Hematopoietic multipotent progenitor cell treated with erythropoietin and hydrocortisone succinate and interleukin-3 and kit ligand, for 17 days (in vitro differentiated cells): ENCODE results near the gene OR52A1.

ENCODE experiments used
- DNase-seq: peaks from one replicate; pipeline ENCODE4 v3.0.0-alpha.2; 2015; ENCODE audit warnings: low spot score

OR52A1 gene

GRCh38 chr11:5131584-5132335 lies 22.8 kb downstream of the OR52A1 start:
- DNase-seq = no peak

DNA sequence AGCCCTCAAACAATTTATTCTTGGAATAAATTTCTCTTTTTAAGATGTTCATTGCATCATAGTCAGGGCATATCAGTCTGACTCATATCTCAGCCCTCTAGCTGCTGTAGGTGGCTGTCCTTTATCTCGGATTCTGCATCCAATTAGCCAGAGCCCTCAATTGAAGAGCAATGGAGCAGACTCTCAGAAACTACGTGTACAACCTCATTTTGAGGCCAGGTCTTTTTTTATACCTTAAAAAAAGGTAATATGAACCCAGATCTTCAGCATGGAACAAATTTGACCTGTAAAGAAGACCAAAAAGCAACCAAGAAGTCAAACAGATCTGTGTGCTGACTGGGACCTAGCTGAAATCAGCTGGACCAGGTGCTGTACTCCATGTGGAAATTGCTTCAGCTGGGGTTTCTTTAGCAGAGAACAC lies 25.1 kb downstream of the OR52A1 start:
- peak; percentile 23 for DNase-seq

DNA sequence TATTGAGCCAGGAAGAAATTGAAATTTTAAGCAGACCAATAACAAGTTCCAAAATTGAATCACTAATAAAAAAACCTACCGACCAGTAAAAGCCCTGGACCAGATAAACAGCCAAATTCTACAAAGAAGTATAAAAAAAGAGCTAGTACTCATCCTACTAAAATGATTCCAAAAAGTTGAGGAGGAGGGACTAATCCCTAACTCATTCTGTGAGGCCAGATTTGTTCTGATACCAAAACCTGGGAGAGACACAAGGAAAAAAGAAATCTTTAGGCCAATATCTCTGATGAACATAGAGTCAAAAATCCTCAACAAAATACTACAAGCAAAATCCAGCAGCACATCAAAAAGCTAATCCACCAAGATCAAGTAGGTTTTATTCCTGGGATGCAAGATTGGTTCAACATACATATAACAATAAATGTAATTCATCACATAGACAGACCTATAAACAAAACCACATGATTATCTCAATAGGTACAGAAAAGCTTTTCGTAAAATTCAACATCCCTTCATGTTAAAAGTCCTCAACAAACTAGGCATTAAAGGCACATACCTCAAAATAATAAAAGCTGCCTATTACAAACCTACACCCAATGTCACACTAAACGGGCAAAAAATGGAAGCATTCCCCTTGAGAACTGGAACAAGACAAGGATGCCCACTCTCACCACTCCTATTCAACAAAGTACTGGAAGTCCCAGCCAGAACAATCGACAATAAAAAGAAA lies 29.5 kb downstream of the OR52A1 start:
- DNase-seq = no peak

- DNase-seq = peak; percentile 88
Measured at GRCh38 chr11:5123802-5124521, 30.6 kb downstream of the OR52A1 start.

- no peak for DNase-seq
Measured at GRCh38 chr11:5118893-5119292, 35.7 kb downstream of the OR52A1 start.

- no peak for DNase-seq
Measured at GRCh38 chr11:5117588-5117987, 37.0 kb downstream of the OR52A1 start.

DNA sequence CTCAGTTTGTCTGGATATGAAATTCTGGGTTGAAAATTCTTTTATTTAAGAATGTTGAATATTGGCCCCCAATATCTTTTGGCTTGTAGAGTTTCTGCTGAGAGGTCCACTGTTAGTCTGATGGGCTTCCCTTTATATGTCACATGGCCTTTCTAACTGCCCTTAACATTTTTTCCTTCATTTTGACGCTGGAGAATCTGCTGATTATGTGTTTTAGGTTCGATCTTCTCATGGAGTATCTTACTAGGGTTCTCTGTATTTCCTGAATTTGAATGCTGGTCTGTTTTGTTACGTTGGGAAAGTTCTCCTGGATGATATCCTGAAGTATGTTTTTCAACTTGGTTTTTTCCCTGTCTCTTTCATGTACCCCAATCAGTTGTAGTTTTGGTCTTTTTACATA lies 39.2 kb downstream of the OR52A1 start:
- DNase-seq = no peak

DNA sequence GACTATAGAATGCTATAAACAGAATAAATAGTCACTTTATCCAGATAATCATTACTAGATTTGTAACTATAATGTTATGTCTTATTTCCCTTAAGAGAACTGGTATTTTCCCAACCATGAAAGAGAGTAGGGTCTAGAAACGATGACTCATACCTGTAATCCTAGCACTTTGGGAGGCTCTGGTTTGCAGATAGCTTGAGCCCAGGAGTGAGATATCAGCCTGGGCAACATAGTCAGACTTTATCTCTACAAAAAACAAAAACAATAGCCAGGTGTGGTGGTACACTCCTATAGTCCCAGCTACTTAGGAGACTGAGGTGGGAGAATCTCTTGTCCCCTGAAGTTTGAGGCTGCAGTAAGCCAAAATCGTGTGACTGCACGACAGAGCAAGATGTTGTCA lies 47.3 kb downstream of the OR52A1 start:
- no peak for DNase-seq

- no peak for DNase-seq
Measured at GRCh38 chr11:5103066-5103465, 51.5 kb downstream of the OR52A1 start.

DNA sequence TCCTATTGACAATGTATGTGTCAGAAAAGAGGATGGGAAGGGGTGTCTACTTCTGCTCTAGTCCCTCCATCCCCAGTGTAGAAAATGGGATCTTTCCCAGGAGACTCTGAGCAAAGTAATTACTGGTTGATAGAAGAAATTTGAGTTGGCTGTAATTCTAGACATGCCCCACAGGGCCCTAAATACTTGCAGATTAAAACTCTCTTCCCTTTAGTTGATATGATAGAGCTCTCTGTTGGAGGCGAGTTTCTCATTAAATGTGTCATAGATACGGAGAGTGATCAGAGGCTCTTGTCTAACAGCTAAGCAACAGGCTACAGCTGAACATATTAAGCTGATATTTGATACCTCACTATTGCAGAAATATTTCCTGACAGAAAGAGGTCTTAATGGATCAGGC lies 52.3 kb downstream of the OR52A1 start:
- no peak for DNase-seq

- DNase-seq = no peak
Measured at GRCh38 chr11:5096011-5096410, 58.5 kb downstream of the OR52A1 start.
